Psoas muscle (tissue), 8 donors: ENCODE results near the gene TRAPPC2L. TPM values are rescaled to one million over a fixed set of nuclear protein-coding genes. Genes with fewer than 3 reads are reported as not detected.

Source experiments
- ATAC-seq, 4 donors: fragments of 200-7000 bp; cut with Tn5 transposase; one replicate each; pipeline ENCODE4 v1.9.1; 2020; ENCODE audit warnings: moderate library complexity in 3 of 4, mild to moderate bottlenecking in 2 of 4
- DNase-seq, 2 donors: peaks; one replicate each; pipeline ENCODE4 v3.0.0-alpha.2; 2020
- H3K27ac ChIP-seq: fragments of 200-600 bp; one replicate; pipeline ENCODE4 v1.8.0; 2022
- H3K27me3 ChIP-seq, 3 donors: fragments of 200-600 bp in 1 of 3; one replicate each; pipeline versions ENCODE4 v1.6.1 to v1.8.0; 2013 to 2022; ENCODE audit warnings: low read length in 2 of 3, mild to moderate bottlenecking in 2 of 3, moderate library complexity in 1 of 3; ENCODE audit not compliant: insufficient read depth in 3 of 3
- H3K36me3 ChIP-seq, 2 donors: fragments of 200-600 bp in 1 of 2; one replicate each; pipeline versions ENCODE4 v1.6.1 to v1.8.0; 2013 to 2022; ENCODE audit warnings: low read depth in 1 of 2, mild to moderate bottlenecking in 1 of 2, moderate library complexity in 1 of 2; ENCODE audit not compliant: insufficient read depth in 1 of 2
- H3K4me1 ChIP-seq: fragments of 200-600 bp; one replicate; pipeline ENCODE4 v1.8.0; 2022
- H3K4me3 ChIP-seq: fragments of 200-600 bp; one replicate; pipeline ENCODE4 v1.8.0; 2022; ENCODE audit warnings: mild to moderate bottlenecking
- H3K9me3 ChIP-seq: fragments of 200-600 bp; one replicate; pipeline ENCODE4 v1.8.0; 2022
- WGBS, 3 donors: extraction: QIAGEN DNeasy Blood & Tissue Kit; methylation state at CpG; one replicate each; pipeline versions ENCODE4 v1.1.6 to v1.1.7; 2013; 5-methylcytosine and 5-hydroxymethylcytosine counted together
- intact Hi-C, 2 donors: fragments of 100-400 bp; cut with DNase I; formaldehyde crosslinking; loops; one replicate each; pipeline versions ENCODE4 v1.11.0 to v1.14.2; 2022
- polyA plus RNA-seq, 3 donors: library from polyadenylated mRNA; stranded (reverse); fragments of 200-250 nt; gene quantifications; one replicate each; pipeline ENCODE4 v1.2.3, GENCODE V29; 2013
- total RNA-seq, 4 donors: library from RNA; stranded (reverse); fragmentation: NEBNext Ultra II Directional in 2 of 4; extraction: Animal tissue kit (Norgen Biotek cat#: 25700) in 2 of 4; gene quantifications; one replicate each; pipeline versions ENCODE4 v1.2.1 to v1.2.4, GENCODE V29; 2021 to 2023
- TF ChIP-seq, protein P1 (sequence below): fragments of 200-600 bp; IDR thresholded peaks from one replicate; pipeline ENCODE4 v1.8.0; 2022; ENCODE audit warnings: antibody characterized with exemption
- donor health status: healthy with polysubstance abuse.
- donor health status: DM: no; HTN: no; CAD: no; lungs with moderate emphysema.
- donor health status: Bipolar disorder and iron deficiency.
- donor health status: healthy.
- donor health status: DM: yes; HTN: yes; CAD: no.
- donor health status: DM: no; HTN: no; CAD: no.
- donor health status: DM: no; HTN: no; CAD: no.
- donor health status: DM: yes; HTN: yes; CAD: no.

Gene TRAPPC2L
- total and polyA plus RNA-seq, 7 donors: 23.9 to 42.6 (median 38.6) TPM

DNA sequence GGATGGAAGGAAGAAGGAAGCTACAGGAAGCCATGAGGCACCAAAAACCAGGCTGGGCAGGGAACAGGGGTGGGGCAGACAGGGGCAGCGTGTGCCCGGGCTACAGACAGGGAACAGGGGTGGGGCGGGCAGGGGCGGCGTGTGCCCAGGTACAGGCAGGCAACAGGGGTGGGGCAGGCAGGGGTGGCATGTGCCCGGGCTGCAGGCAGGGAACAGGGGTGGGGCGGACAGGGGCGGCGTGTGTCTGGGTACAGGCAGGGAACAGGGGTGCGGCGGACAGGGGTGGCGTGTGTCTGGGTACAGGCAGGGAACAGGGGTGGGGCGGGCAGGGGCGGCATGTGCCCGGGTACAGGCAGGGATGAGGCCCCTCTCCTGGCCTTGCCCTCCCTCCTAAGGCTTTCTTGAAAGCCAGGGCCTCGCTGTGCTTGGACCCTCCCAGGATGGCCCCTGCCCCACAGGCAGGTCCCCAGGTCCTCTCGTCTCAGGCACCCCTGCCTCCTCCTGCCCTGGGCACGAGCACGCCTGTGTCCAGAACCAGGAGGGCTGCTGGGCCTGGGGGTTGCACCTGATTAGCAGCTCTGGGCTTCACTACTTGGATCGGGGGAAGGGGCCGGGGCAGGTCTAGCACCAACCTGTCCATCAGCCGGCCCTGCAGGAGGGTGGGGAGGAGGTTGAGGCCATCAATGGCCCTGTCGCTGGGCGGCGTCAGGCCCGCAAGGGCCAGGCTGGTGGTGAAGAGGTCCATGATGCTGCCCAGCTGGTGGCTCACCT lies 30.7 kb upstream of the TRAPPC2L start:
- no peak for ATAC-seq
- no peak overlapping the region for H3K4me3 ChIP-seq
- H3K27ac ChIP-seq: no peak overlapping the region
- H3K36me3 ChIP-seq: peaks cover 0 to 30% of the 10 kb centered on the region in 2 donors
- no peaks in the 10 kb centered on the region for H3K9me3 ChIP-seq
- WGBS, 3 donors: 94 to 95% (median 94%) methylated on average over 15 to 26 of the region's 26 CpGs
- H3K4me1 ChIP-seq: no peaks in the 10 kb centered on the region
- intact Hi-C loops: no loop called here
- DNase-seq: no peak
- H3K27me3 ChIP-seq: no peaks in the 10 kb centered on the region
- TF ChIP-seq, protein P1, sequence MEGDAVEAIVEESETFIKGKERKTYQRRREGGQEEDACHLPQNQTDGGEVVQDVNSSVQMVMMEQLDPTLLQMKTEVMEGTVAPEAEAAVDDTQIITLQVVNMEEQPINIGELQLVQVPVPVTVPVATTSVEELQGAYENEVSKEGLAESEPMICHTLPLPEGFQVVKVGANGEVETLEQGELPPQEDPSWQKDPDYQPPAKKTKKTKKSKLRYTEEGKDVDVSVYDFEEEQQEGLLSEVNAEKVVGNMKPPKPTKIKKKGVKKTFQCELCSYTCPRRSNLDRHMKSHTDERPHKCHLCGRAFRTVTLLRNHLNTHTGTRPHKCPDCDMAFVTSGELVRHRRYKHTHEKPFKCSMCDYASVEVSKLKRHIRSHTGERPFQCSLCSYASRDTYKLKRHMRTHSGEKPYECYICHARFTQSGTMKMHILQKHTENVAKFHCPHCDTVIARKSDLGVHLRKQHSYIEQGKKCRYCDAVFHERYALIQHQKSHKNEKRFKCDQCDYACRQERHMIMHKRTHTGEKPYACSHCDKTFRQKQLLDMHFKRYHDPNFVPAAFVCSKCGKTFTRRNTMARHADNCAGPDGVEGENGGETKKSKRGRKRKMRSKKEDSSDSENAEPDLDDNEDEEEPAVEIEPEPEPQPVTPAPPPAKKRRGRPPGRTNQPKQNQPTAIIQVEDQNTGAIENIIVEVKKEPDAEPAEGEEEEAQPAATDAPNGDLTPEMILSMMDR: no peak

DNA sequence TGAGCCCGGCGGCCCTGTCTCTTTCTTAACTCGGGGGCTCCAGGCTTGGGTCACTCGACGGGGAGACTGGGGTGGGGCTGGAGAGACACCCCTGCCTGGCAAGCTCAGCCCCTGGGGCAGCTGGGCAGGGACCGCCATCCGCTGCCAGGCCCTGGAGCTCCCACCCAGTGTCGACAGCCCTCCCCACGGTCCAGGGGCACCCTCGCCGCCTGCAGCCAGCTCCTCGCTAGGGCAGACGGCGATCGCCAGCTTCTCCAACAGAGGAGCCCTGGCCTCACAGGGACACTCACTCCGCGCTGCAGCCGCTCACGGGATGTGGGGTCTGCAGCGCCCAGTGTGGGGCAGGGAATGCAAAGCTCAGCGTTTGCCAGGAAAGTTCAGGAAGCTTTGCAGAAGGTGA lies 29.2 kb upstream of the TRAPPC2L start:
- no peaks in the 10 kb centered on the region for H3K9me3 ChIP-seq
- peaks cover 0 to 21% of the 10 kb centered on the region in 2 donors for H3K36me3 ChIP-seq
- DNase-seq: no peak
- no peak overlapping the region for H3K4me3 ChIP-seq
- H3K27me3 ChIP-seq: no peaks in the 10 kb centered on the region
- WGBS, 3 donors: 90 to 92% (median 91%) methylated on average over 21 of the region's 21 CpGs
- no peak for ATAC-seq
- intact Hi-C loops: no loop called here
- TF ChIP-seq, protein P1: no peak
- H3K27ac ChIP-seq: no peak overlapping the region
- no peaks in the 10 kb centered on the region for H3K4me1 ChIP-seq

DNA sequence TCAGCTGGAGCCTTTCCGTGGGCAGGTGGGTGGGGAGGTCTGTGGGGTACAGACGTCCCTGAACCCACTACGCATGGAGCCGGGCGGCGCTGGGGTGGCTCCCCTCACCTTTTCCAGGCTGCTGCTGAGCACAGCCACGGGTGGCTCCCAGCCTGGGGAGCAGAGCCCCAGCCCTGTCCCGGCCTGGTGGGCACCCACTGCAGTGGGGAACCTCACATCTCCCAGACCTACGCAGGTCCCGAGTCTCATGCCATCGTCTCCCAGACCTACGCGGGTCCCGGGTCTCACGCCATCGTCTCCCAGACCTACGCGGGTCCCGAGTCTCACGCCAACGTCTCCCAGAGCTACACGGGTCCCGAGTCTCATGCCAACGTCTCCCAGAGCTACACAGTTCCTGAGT lies 28.2 kb upstream of the TRAPPC2L start:
- no peaks in the 10 kb centered on the region for H3K27me3 ChIP-seq
- intact Hi-C loops: no loop called here
- ATAC-seq: no peak
- no peak for DNase-seq
- peaks cover 0 to 18% of the 10 kb centered on the region in 2 donors for H3K36me3 ChIP-seq
- TF ChIP-seq, protein P1: no peak
- H3K27ac ChIP-seq: no peak overlapping the region
- no peaks in the 10 kb centered on the region for H3K9me3 ChIP-seq
- 87 to 91% (median 88%) methylated on average over 24 of the region's 24 CpGs for WGBS, 3 donors
- H3K4me3 ChIP-seq: no peak overlapping the region
- H3K4me1 ChIP-seq: no peaks in the 10 kb centered on the region

DNA sequence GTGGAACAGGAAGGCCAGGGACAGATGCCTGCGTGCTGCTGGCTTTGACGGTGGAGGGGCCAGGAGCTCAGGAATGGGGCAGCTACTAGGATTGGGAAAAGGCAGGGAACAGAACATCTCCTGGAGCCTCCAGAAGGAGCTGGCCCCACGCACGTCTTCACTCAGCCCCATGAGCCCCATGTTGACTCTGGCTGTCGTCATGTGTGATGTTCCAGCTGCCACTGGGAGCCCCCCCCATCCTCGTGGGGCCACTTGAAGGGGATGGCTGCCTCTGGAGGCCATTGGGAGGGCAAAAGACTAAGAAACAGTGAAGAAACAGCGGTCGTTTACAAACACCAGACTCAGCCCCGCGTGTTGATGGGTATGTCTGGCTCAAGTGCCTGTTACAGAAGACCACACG lies 26.7 kb upstream of the TRAPPC2L start:
- WGBS, 3 donors: 78 to 84% (median 81%) methylated on average over 11 of the region's 11 CpGs
- TF ChIP-seq, protein P1: no peak
- ATAC-seq: no peak
- Histone ChIP-seq H3K27me3 (no peaks in the 10 kb centered on the region), H3K9me3 (no peaks in the 10 kb centered on the region), H3K27ac (no peak overlapping the region), H3K4me3 (no peak overlapping the region), H3K36me3 (peaks cover 0 to 16% of the 10 kb centered on the region in 2 donors), H3K4me1 (no peaks in the 10 kb centered on the region)
- no peak for DNase-seq
- intact Hi-C loops: no loop called here

DNA sequence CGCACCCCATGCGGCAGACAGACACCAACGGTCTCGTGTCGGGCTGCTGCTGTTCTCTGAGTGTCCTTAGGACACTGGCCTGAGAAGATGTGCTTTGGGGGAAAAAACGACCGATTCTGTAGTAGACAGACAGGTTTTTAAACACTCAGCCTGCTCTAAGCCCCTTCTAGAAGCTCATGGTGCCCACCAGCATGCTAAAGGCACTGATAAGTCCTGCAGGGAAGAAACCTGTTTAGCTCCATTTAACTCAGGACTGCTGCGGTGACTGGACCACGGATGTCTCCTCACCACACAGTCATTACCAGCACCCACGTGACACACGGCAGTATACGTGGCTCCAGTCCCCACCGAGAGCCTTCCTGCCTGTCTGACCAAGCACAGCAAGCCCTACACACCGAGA lies 26.1 kb upstream of the TRAPPC2L start:
- DNase-seq (no peak), ATAC-seq (no peak)
- Histone ChIP-seq H3K27me3 (no peaks in the 10 kb centered on the region), H3K4me1 (no peaks in the 10 kb centered on the region), H3K36me3 (peaks cover 0 to 19% of the 10 kb centered on the region in 2 donors), H3K27ac (no peak overlapping the region), H3K9me3 (no peaks in the 10 kb centered on the region), H3K4me3 (no peak overlapping the region)
- TF ChIP-seq, protein P1: no peak
- 91 to 93% (median 91%) methylated on average over 14 of the region's 14 CpGs for WGBS, 3 donors
- intact Hi-C loops: no loop called here
